Panc1 (cell line): ENCODE results near the gene SLC2A1.

Experiments
- CTCF ChIP-seq: fragments of 450-650 bp; IDR thresholded peaks from 2 replicates; pipeline ENCODE4 v1.5.1; 2017; ENCODE audit warnings: mild to moderate bottlenecking
- POLR2AphosphoS5 ChIP-seq: IDR thresholded peaks from 2 replicates; pipeline ENCODE4 v1.6.1; 2012; ENCODE audit warnings: mild to moderate bottlenecking, low read depth, low read length, moderate library complexity
- REST ChIP-seq, 2 experiments: IDR thresholded peaks; 2 replicates each; pipeline ENCODE4 v1.6.1; 2011 to 2012; ENCODE audit warnings: low read depth in 2 of 2, control low read depth in 1 of 2, low read length in 1 of 2, mild to moderate bottlenecking in 1 of 2, moderate library complexity in 1 of 2; ENCODE audit not compliant: insufficient read depth in 1 of 2
- SIN3A ChIP-seq: IDR thresholded peaks from 2 replicates; pipeline ENCODE4 v1.6.1; 2012; ENCODE audit warnings: low read depth, mild to moderate bottlenecking, low read length, moderate library complexity, borderline replicate concordance; ENCODE audit not compliant: insufficient read depth
- TCF7L2 ChIP-seq: IDR thresholded peaks from 2 replicates; pipeline ENCODE4 v1.6.1; 2011; ENCODE audit warnings: mild to moderate bottlenecking, low read depth, low read length, inconsistent platforms

GRCh38 chr1:43004587-43005459 is 46.2 kb upstream of the SLC2A1 start:
- TF ChIP-seq CTCF (no peak), SIN3A (no peak), POLR2AphosphoS5 (no peak), REST (IDR thresholded peaks at IDR 0.05; ENCODE audit: insufficient read depth in 1 of 2, low read depth in 2 of 2, low read length in 1 of 2) (no peak), TCF7L2 (no peak)
